HG03378 (cell line): ENCODE results near the gene YWHAB.
A peak's percentile ranks its signal among the peaks of the same experiment; 100 is the strongest.
"Not testable (repeated sequence)": the region's sequence is repeated elsewhere in the genome, so short reads cannot be mapped to it uniquely, and the experiment has no call there.

ENCODE experiments used
- ATAC-seq: cut with Tn5 transposase; IDR thresholded peaks from one replicate; pipeline ENCODE4 v1.9.1; 2021; ENCODE audit warnings: mild to moderate bottlenecking, moderate library complexity; ENCODE audit not compliant: unreplicated experiment

The YWHAB gene

GRCh38 chr20:44866703-44867335 is 18.7 kb upstream of the YWHAB start:
- ATAC-seq: no peak

GRCh38 chr20:44869471-44869870 is 16.0 kb upstream of the YWHAB start:
- ATAC-seq: no peak

GRCh38 chr20:44882360-44882759 is 3.1 kb upstream of the YWHAB start:
- ATAC-seq: not testable (repeated sequence)

GRCh38 chr20:44883214-44883902 is 2.1 kb upstream of the YWHAB start:
- ATAC-seq: no peak

- ATAC-seq: peak; percentile 17
These were observed 556 bp upstream of the YWHAB start for GRCh38 chr20:44884907-44885391.

- ATAC-seq: no peak
These were observed 754 bp downstream of the YWHAB start for GRCh38 chr20:44886266-44886651.

- no peak for ATAC-seq
These were observed 1.3 kb downstream of the YWHAB start for GRCh38 chr20:44886828-44887227.

GRCh38 chr20:44887466-44887865 is 2.0 kb downstream of the YWHAB start:
- no peak for ATAC-seq

- no peak for ATAC-seq
These were observed 3.0 kb downstream of the YWHAB start for GRCh38 chr20:44888226-44889103.

- ATAC-seq: no peak
These were observed 6.3 kb downstream of the YWHAB start for GRCh38 chr20:44891826-44892225.

- ATAC-seq: no peak
These were observed 9.5 kb downstream of the YWHAB start for GRCh38 chr20:44894959-44895358.

GRCh38 chr20:44896583-44896982 is 11.1 kb downstream of the YWHAB start:
- ATAC-seq: no peak

- ATAC-seq: no peak
These were observed 11.6 kb downstream of the YWHAB start for GRCh38 chr20:44897133-44897532.

GRCh38 chr20:44900231-44900854 is 14.8 kb downstream of the YWHAB start:
- no peak for ATAC-seq

- no peak for ATAC-seq
These were observed 16.5 kb downstream of the YWHAB start for GRCh38 chr20:44901974-44902373.

GRCh38 chr20:44904377-44904776 is 18.9 kb downstream of the YWHAB start:
- no peak for ATAC-seq

GRCh38 chr20:44908987-44909871 is 23.7 kb downstream of the YWHAB start:
- ATAC-seq: no peak

- ATAC-seq: no peak
These were observed 24.6 kb downstream of the YWHAB start, which contains the start of gene PABPC1L for GRCh38 chr20:44909872-44910689. PABPC1L (plus strand) TSS chr20:44910060; CDS start chr20:44910144, 84 bp downstream.

GRCh38 chr20:44910690-44911262 is 25.3 kb downstream of the YWHAB start:
- ATAC-seq: no peak
